Gastrocnemius medialis (tissue), 4 donors: ENCODE results near the gene MINK1.

ENCODE experiments used
- CTCF ChIP-seq, 5 experiments: fragments of 450-650 bp in 3 of 5; fragments of 200-600 bp in 2 of 5; sonication (generic) in 2 of 5; IDR thresholded peaks in 4 of 5; conservative IDR thresholded peaks in 1 of 5; 1 replicate in 4 of 5; 2 replicates in 1 of 5; pipeline ENCODE4 v1.5.1; 2016 to 2019; ENCODE audit warnings: antibody characterized with exemption in 5 of 5, mild to moderate bottlenecking in 3 of 5, moderate library complexity in 3 of 5
- POLR2A ChIP-seq, 2 donors: fragments of 450-650 bp; IDR thresholded peaks; one replicate each; pipeline ENCODE4 v1.6.1; 2017; ENCODE audit warnings: antibody characterized with exemption in 2 of 2, mild to moderate bottlenecking in 2 of 2, moderate library complexity in 2 of 2

GRCh38 chr17:4939546-4939795 is 106.3 kb downstream of the MINK1 start:
- TF ChIP-seq CTCF (IDR thresholded peaks at IDR 0.05 in 4 of 5, conservative IDR thresholded peaks at IDR 0.05 in 1 of 5) (no peak), POLR2A (IDR thresholded peaks at IDR 0.05) (no peak)
